22Rv1 (cell line): ENCODE data around the gene APOL5.
A peak's percentile ranks its signal among the peaks of the same experiment; 100 is the strongest.

Experiments used
- H3K27ac ChIP-seq: fragments of 450-650 bp; 2 replicates; pipeline ENCODE4 v1.5.1; 2017
- ZFX ChIP-seq: fragments of 450-650 bp; IDR thresholded peaks from 2 replicates; pipeline ENCODE4 v1.6.1; 2017; ENCODE audit warnings: antibody characterized with exemption, borderline replicate concordance
- TF ChIP-seq, protein P1 (sequence below): fragments of 450-650 bp; IDR thresholded peaks from 2 replicates; pipeline ENCODE4 v1.5.1; 2017; ENCODE audit warnings: mild to moderate bottlenecking

The APOL5 gene

DNA sequence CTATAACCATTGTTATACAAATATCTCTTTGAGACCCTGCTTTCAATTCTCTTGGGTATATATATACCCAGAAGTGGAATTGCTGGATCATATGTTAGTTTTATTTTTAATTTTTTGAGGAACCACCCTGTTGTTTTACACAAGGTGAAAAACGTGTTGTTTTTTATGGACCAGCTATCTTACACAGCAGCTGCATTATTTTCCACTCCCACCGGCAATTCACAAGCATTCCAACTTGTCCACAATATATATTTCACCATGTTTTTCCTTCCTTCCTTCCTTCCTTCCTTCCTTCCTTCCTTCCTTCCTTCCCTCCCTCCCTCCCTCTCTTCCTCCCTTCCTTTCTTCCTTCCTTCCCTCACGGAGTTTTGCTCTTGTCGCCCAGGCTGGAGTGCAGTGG lies 6.3 kb upstream of the APOL5 start:
- TF ChIP-seq, protein P1, sequence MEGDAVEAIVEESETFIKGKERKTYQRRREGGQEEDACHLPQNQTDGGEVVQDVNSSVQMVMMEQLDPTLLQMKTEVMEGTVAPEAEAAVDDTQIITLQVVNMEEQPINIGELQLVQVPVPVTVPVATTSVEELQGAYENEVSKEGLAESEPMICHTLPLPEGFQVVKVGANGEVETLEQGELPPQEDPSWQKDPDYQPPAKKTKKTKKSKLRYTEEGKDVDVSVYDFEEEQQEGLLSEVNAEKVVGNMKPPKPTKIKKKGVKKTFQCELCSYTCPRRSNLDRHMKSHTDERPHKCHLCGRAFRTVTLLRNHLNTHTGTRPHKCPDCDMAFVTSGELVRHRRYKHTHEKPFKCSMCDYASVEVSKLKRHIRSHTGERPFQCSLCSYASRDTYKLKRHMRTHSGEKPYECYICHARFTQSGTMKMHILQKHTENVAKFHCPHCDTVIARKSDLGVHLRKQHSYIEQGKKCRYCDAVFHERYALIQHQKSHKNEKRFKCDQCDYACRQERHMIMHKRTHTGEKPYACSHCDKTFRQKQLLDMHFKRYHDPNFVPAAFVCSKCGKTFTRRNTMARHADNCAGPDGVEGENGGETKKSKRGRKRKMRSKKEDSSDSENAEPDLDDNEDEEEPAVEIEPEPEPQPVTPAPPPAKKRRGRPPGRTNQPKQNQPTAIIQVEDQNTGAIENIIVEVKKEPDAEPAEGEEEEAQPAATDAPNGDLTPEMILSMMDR: no peak
- TF ChIP-seq ZFX: no peak
- no peak overlapping the region for H3K27ac ChIP-seq

DNA sequence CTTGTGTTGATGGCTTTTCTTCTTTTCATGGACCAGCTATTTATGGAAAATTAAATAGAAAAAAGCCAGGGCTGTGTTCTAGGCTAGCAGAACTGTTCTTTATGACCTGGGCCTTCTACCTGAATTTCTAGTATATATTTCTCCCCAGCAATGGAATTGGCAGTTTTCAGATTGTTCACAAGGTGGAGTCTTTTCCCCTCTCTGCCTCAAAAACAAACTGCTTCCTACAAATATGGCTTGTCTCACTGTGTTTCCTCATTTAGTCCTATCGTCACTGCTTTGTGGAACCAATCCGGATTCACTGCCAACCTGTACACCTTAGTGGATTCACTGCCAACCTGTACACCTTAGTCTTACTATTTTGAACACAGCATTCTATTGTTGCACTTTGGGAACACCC lies 5.0 kb upstream of the APOL5 start:
- no peak overlapping the region for H3K27ac ChIP-seq
- no peak for TF ChIP-seq ZFX
- TF ChIP-seq, protein P1: 0 out of 2 replicates have a peak, but pooled peaks have one; percentile 5

DNA sequence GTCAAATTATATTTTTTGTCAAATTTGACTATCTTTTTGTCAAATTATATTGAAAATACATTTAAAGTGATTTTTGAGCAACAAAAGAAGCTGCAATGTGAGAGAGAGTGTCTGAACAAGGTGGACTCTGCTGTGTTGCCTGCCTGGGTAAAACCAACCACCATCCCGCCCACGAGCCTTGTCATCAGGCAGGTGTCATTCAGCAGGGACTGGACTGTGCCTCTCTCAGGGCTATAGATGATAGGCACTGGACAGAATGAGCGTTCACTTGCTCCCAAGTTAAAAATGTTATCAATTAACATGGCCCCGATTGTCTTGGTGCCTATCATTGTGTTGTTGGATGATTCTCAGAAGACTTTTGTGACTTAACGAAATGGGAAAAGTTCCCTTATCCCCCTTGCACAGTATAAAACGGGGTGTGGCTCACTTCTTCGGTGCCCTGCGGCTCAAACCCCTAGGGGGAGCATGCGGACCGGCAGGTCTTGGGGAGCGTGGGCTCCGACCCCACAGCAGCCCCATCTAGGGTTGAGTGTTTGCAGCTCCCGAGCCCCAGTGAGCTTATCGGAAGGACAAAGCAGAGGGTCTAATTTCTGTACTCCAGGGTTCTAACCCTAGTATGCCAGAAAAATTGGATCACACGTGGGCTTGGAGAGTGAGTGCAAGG lies 1.7 kb downstream of the APOL5 start:
- H3K27ac ChIP-seq: no peak overlapping the region
- TF ChIP-seq, protein P1: no peak
- no peak for TF ChIP-seq ZFX

DNA sequence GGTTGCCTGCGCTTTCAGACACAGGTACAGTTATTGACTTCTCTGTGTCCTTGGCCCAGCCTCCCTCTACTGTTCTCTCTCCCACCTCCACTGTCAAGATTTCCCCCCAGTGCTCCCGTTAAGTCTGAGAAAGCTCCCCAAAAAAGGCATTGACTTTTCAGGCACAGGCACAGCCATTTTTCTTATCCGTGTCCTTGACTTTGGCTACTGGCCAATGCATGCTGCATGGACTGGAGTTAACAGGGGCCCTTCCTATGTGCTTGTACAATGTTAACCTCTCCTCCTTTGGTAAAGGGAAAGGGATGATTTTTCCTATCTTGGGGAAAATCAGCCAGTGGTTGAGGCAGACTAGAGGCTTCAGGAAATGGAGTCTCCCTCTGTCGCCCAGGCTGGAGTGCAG lies 4.3 kb downstream of the APOL5 start:
- no peak overlapping the region for H3K27ac ChIP-seq
- TF ChIP-seq ZFX: no peak
- TF ChIP-seq, protein P1: no peak

DNA sequence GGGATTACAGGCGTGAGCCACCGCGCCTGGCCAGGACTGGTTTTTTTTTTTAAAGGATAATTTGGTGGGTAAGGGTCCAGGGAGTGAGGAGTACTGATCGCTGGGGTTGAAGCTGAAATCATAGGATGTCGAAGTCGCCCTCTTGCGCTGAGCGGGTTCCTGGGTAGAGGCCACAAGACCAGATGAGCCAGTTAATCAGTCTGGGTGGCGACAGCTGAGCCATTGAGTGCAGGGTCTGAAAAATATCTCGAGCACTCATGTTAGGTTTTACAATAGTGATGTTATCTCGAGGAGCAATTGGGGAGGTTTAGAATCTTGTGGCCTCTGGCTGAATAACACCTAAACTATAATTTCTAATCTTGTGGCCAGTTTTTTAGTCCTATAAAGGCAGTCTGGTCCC lies 7.8 kb downstream of the APOL5 start:
- TF ChIP-seq ZFX: no peak
- TF ChIP-seq, protein P1: no peak
- H3K27ac ChIP-seq: no peak overlapping the region

DNA sequence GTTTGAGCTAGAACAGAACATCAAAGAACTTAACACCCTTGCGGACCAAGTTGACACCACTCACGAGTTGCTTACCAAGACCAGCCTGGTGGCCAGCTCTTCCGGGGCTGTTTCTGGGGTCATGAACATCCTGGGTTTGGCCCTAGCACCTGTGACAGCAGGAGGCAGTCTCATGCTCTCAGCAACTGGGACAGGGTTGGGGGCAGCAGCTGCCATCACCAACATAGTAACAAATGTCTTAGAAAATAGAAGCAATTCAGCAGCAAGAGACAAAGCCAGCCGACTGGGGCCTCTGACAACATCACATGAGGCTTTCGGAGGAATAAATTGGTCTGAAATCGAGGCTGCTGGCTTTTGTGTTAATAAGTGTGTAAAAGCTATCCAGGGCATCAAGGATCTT lies 8.7 kb downstream of the APOL5 start:
- no peak for TF ChIP-seq ZFX
- TF ChIP-seq, protein P1: no peak
- no peak overlapping the region for H3K27ac ChIP-seq

DNA sequence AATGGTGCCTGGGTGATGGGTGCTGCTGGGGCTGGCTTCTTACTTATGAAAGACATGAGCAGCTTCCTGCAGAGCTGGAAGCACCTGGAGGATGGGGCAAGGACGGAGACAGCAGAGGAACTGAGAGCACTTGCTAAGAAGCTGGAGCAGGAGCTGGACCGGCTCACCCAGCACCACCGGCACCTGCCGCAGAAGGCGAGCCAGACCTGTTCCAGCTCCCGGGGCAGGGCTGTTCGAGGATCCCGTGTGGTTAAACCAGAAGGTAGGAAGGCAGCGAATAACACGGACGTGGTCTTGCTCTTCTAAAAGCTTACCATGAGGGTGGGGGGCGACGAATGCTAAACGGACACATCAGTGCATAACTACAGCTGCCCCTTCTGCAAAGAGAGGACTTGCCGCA lies 9.3 kb downstream of the APOL5 start:
- no peak overlapping the region for H3K27ac ChIP-seq
- TF ChIP-seq, protein P1: no peak
- TF ChIP-seq ZFX: no peak
